GM10266 (cell line): ENCODE measurements around the gene MED12L.
A peak's percentile ranks its signal among the peaks of the same experiment; 100 is the strongest.

Experiments
- DNase-seq: peaks from one replicate; pipeline ENCODE4 v3.0.0; 2012; ENCODE audit errors: extremely low spot score
- CTCF ChIP-seq: IDR thresholded peaks from 2 replicates; pipeline ENCODE4 v1.5.1; 2012; ENCODE audit warnings: mild to moderate bottlenecking, low read depth; ENCODE audit not compliant: control insufficient read depth, insufficient read depth; ENCODE audit errors: missing control alignments

MED12L gene

GRCh38 chr3:151144016-151144415 is 58.6 kb downstream of the MED12L start:
- TF ChIP-seq CTCF = no peak

GRCh38 chr3:151144760-151145159 is 59.3 kb downstream of the MED12L start:
- DNase-seq = no peak
- no peak for TF ChIP-seq CTCF

More at GRCh38 chr3:151144016-151144415, 58.6 kb downstream of the MED12L start:
- no peak for DNase-seq

GRCh38 chr3:151145713-151146070 is 60.2 kb downstream of the MED12L start:
- no peak for DNase-seq
- no peak for TF ChIP-seq CTCF

GRCh38 chr3:151146071-151146730 is 60.7 kb downstream of the MED12L start:
- TF ChIP-seq CTCF = peak; percentile 80
- peak; percentile 61 for DNase-seq

GRCh38 chr3:151146731-151147091 is 61.2 kb downstream of the MED12L start:
- TF ChIP-seq CTCF = no peak
- DNase-seq = no peak

- no peak for TF ChIP-seq CTCF
- DNase-seq = no peak
Measured at GRCh38 chr3:151147299-151147698, 61.8 kb downstream of the MED12L start.

GRCh38 chr3:151152455-151153079 is 67.1 kb downstream of the MED12L start:
- no peak for DNase-seq
- no peak for TF ChIP-seq CTCF
